ENCODE results near the gene CCDC57.

Gene CCDC57

DNA sequence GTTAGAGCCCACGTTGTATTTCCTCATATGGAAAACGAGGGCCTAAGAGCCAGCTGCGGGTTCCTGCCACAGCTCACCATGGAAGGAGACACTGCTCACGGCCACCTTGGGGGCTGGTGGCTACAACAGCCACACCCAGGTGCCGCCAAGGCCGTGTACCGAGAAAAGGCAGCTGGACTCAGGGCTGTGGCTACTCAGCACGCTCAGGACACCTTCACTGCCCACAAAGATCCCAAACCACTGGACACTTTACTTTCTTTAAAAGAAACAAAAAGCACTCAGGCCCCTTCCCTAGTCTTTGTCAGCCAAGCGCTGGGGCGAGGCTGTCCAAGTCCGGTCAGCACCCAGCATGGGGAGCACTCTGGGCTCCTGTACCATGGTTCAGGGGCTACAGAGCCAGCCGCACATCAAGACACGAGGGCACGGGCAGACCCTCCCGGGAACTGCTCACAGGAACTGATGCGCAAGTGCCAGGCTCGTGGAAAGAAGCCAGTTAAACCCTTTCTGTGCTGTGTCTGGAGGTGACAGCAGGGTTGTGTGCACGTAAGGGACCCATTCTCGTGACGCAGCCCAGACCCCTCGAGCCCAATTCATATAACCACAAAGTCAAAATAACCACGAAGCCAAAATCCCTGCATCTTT is 34.7 kb upstream of the CCDC57 start:
- in situ Hi-C loops (cut with MboI; ENCODE audit: low sequenced_read_pairs): no loop called here

DNA sequence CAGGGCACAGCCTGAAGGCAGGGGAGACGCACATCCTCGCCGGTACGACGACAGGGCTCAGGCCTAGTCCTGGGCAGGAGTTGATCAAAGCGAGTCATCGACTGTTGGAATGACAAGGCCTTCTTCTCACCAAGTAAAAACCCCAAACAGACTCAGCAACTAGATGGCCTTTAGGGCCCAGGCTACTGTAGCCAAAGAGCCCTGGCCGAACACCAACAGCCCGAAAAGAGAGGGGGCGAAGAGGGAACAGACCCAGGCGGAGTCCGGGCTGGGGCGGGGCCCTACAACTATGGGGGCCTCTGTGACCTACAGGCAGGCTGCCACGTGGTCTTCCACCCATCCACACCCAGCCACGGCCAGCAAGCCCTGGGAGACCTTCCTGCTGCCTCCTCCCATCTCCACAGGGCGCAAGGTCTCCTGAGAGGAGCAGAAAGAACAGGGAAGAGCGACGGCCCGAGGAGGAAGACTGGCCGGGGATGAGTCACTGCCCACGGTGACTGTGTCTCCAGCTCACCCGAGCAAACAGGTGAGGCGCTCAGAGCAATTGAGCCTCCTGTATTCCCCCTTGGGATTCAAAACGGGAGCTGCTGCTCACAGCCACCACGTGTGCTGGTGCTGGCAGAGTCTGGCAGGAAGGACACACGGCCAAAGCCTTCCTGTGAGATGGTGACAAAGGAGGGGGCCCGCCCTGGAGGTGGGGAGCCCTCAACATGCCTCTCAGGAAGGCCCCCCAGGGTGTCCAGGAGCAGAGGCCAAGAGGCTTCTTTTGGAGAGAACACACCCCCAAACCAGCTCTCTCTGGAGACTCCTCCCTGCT is 33.9 kb upstream of the CCDC57 start:
- in situ Hi-C loops (cut with MboI; ENCODE audit: low sequenced_read_pairs): no loop called here

GRCh38 chr17:82246040-82246364 is 33.4 kb upstream of the CCDC57 start:
- in situ Hi-C loops (cut with MboI; ENCODE audit: low sequenced_read_pairs): no loop called here

DNA sequence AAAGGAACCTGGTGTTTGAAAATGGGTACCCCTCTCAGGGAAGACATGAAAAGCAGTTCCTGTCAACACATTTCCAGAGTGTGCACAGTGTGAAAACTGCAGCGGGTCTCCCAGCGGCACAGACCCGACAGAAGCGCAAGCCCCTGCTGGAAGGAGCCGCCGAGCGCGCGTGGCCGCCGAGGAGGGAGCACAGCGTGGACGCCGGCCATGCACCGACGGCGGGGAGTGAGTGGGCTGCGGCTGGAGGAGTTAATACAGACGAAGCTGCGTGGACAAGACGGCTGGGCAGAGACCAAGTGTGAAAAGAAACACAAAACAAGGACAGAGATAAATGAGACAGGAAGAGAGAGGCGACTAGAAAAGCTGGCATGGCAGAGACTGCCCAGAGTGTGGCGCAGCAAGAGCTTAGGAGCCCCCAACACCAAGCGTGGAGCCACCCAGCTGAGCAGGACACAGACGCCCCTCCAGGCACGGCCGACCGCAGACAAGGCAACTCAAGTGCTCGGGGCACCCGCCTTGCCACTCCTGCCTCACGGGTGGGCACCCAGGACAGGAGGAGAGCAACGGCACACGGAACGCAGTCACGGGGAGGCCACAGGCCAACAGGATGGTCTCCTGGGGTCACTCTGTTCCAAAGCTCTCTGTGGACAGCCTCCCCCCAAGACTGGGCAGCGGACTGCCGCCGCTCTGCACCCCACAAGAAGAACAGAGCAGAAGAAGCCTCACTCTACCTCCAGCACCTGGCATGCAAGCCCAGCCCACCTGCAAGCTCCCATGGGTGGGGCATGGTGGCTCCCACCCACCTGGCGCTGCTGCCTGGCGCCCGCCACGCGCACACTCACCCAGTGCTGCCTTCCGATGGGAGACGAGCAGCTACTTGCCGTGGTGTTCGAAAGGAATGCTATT is 32.7 kb upstream of the CCDC57 start:
- in situ Hi-C loops (cut with MboI; ENCODE audit: low sequenced_read_pairs): no loop called here

DNA sequence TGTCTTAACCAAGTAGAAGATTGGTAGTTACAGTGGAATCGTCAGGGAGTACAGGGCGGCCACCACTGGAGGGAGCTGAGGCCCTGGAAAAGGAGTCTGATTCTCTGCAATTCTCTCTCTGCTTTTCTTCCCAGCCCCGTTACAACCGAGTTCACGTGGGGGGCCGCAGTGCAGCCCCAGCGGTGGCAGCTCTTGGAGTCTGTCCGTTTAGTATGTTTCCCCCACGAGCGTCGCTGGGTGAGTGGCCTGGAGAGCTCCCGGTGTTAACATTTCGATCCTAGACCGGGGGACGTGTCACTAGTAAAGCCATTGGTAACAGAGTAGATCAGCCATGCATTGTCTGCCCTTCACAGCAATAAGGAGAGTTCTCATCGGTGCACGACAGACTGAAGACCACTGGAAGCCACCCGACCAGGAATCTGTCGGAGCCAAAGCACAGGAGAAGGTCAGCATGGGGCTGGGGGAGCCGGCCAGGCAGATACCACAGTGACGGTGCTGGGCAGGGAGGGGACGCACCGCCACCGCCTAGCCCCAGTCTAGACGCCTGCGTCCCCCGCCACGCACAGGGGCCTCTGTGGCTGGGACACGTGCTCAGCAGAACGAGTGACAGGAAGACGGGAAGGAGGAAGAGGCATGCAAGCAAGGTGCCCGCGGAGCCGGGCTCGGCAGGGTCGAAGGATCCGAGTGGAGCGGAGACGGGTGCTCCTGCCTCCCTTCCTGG is 31.9 kb upstream of the CCDC57 start:
- in situ Hi-C loops (cut with MboI; ENCODE audit: low sequenced_read_pairs): no loop called here

DNA sequence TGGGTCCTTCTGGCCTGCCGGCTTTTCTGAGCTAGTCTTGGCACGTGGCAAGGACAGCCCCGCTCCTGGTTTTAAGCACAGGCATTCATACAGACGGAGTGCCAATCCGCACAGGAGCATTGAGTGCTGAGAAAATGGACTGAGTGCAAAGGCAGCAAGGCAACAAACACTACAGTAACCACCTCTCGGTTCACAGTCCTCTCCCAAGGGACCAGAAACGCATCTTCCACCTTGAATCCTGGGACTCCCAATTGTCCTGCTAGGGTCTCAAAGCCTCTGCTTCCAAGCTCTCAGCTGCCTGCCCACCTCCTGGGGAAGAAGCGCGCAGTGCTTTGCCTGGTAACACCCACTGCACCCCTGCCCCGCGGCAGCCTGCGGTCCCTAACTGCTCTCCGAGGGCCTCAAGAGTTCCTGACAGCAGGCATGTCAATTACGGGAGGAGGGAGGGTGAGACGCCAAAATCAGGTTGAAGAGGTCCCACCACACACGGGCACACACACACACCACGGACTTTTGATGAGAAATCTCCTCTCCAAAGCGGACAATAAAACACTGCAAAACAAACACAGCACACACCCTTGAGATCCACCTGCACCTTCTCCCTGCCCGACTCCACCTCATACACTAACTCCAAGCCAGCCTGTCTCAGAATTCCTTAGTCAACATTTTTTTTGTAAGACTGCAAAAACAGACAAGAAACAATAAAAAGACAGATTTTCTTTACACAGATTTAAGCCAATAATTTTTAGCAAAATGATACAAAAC is 31.2 kb upstream of the CCDC57 start:
- in situ Hi-C loops (cut with MboI; ENCODE audit: low sequenced_read_pairs): no loop called here

- in situ Hi-C loops (cut with MboI; ENCODE audit: low sequenced_read_pairs): no loop called here
These were observed 30.5 kb upstream of the CCDC57 start for GRCh38 chr17:82242977-82243647.

- in situ Hi-C loops (cut with MboI; ENCODE audit: low sequenced_read_pairs): no loop called here
These were observed 30.0 kb upstream of the CCDC57 start for GRCh38 chr17:82242698-82242976.

GRCh38 chr17:82241926-82242697 is 29.5 kb upstream of the CCDC57 start:
- in situ Hi-C loops (cut with MboI; ENCODE audit: low sequenced_read_pairs): no loop called here

GRCh38 chr17:82241183-82241925 is 28.7 kb upstream of the CCDC57 start:
- in situ Hi-C loops (cut with MboI; ENCODE audit: low sequenced_read_pairs): no loop called here

GRCh38 chr17:82240506-82241182 is 28.0 kb upstream of the CCDC57 start:
- in situ Hi-C loops (cut with MboI; ENCODE audit: low sequenced_read_pairs): no loop called here

- in situ Hi-C loops (cut with MboI; ENCODE audit: low sequenced_read_pairs): no loop called here
These were observed 27.4 kb upstream of the CCDC57 start for GRCh38 chr17:82239926-82240505.

GRCh38 chr17:82239401-82239925 is 26.8 kb upstream of the CCDC57 start:
- in situ Hi-C loops (cut with MboI; ENCODE audit: low sequenced_read_pairs): no loop called here

- in situ Hi-C loops (cut with MboI; ENCODE audit: low sequenced_read_pairs): no loop called here
These were observed 26.0 kb upstream of the CCDC57 start for GRCh38 chr17:82238472-82239201.

- in situ Hi-C loops (cut with MboI; ENCODE audit: low sequenced_read_pairs): no loop called here
These were observed 25.3 kb upstream of the CCDC57 start for GRCh38 chr17:82237746-82238471.
